ENCODE results near the gene SLC38A9. TPM values are rescaled to one million over a fixed set of nuclear protein-coding genes. Genes with fewer than 3 reads are reported as not detected.

Gene SLC38A9
- polyA plus RNA-seq, 6 donors from 2014 or later: 13.2 to 17.7 (median 15.2) TPM

Other genes starting within 250 kb of the SLC38A9 start
- 10 to 100 TPM in 1 of 6 donors, 1 to 10 TPM in 5; 4.6 to 10.4 (median 7.2) TPM for gene PLPP1, start 177.4 kb downstream of the SLC38A9 start, polyA plus RNA-seq (ENCODE audit: low read depth in 6 of 6)
- gene DDX4, start 25.7 kb upstream of the SLC38A9 start, polyA plus RNA-seq (ENCODE audit: low read depth in 6 of 6): not detected
- not detected for gene IL31RA, start 139.0 kb upstream of the SLC38A9 start, polyA plus RNA-seq (ENCODE audit: low read depth in 6 of 6)